ENCODE measurements around the gene GLT1D1.
A peak's percentile ranks its signal among the peaks of the same experiment; 100 is the strongest.

Gene GLT1D1

GRCh38 chr12:128810182-128811127, 42.8 kb upstream of the GLT1D1 start:
- peaks cover 49% of the 10 kb centered on the region for H4K20me1 ChIP-seq (ENCODE audit: insufficient read depth, low read length)
- no peak overlapping the region for H3K4me3 ChIP-seq (ENCODE audit: low read depth in 1 of 2, low read length in 2 of 2)
- H3K79me2 ChIP-seq (ENCODE audit: insufficient read depth, low read length) = peaks cover 58% of the 10 kb centered on the region
- H2AFZ ChIP-seq (ENCODE audit: low read depth, low read length) = no peak overlapping the region
- no peaks in the 10 kb centered on the region for H3K27me3 ChIP-seq (ENCODE audit: insufficient read depth, low read length, poor library complexity)
- ATAC-seq (ENCODE audit: insufficient read depth, low read depth) = peak; percentile 49; the same call in 1 of the 3 replicates
- H3K27ac ChIP-seq (ENCODE audit: low read length) = no peak overlapping the region
- no peak for DNase-seq
- peaks cover 59% of the 10 kb centered on the region for H3K36me3 ChIP-seq (ENCODE audit: insufficient read depth, low read length)
- peaks cover 10% of the 10 kb centered on the region for H3K4me1 ChIP-seq (ENCODE audit: insufficient read depth, low read length)
- TF ChIP-seq CTCF (IDR thresholded peaks at IDR 0.05; ENCODE audit: borderline replicate concordance, extremely low read depth, low read length, poor library complexity, severe bottlenecking) (no peak), EZH2 (IDR thresholded peaks at IDR 0.05; ENCODE audit: borderline replicate concordance, low read depth, low read length, severe bottlenecking) (no peak)
- no peak overlapping the region for H3K4me2 ChIP-seq (ENCODE audit: insufficient read depth, low read length)
- no peaks in the 10 kb centered on the region for H3K9me3 ChIP-seq (ENCODE audit: insufficient read depth, low read length, severe bottlenecking)
- H3K9ac ChIP-seq (ENCODE audit: low read depth, low read length) = no peak overlapping the region

- Histone ChIP-seq H4K20me1 (ENCODE audit: insufficient read depth, low read length) (peaks cover 61% of the 10 kb centered on the region), H3K79me2 (ENCODE audit: insufficient read depth, low read length) (peaks cover 71% of the 10 kb centered on the region), H3K4me3 (ENCODE audit: low read depth in 1 of 2, low read length in 2 of 2) (no peak overlapping the region), H3K9ac (ENCODE audit: low read depth, low read length) (no peak overlapping the region), H3K27me3 (ENCODE audit: insufficient read depth, low read length, poor library complexity) (no peaks in the 10 kb centered on the region), H3K9me3 (ENCODE audit: insufficient read depth, low read length, severe bottlenecking) (no peaks in the 10 kb centered on the region), H2AFZ (ENCODE audit: low read depth, low read length) (no peak overlapping the region), H3K27ac (ENCODE audit: low read length) (no peak overlapping the region), H3K4me2 (ENCODE audit: insufficient read depth, low read length) (no peak overlapping the region), H3K36me3 (ENCODE audit: insufficient read depth, low read length) (peaks cover 54% of the 10 kb centered on the region), H3K4me1 (ENCODE audit: insufficient read depth, low read length) (peaks cover 10% of the 10 kb centered on the region)
- ATAC-seq (ENCODE audit: insufficient read depth, low read depth) (no peak), DNase-seq (no peak)
- no peak for TF ChIP-seq EZH2 (IDR thresholded peaks at IDR 0.05; ENCODE audit: borderline replicate concordance, low read depth, low read length, severe bottlenecking)
- TF ChIP-seq CTCF (IDR thresholded peaks at IDR 0.05; ENCODE audit: borderline replicate concordance, extremely low read depth, low read length, poor library complexity, severe bottlenecking) = no peak
Measured at GRCh38 chr12:128811806-128812205, 41.5 kb upstream of the GLT1D1 start.

GRCh38 chr12:128813392-128813791, 39.9 kb upstream of the GLT1D1 start:
- H3K9me3 ChIP-seq (ENCODE audit: insufficient read depth, low read length, severe bottlenecking) = no peaks in the 10 kb centered on the region
- no peaks in the 10 kb centered on the region for H3K27me3 ChIP-seq (ENCODE audit: insufficient read depth, low read length, poor library complexity)
- H3K79me2 ChIP-seq (ENCODE audit: insufficient read depth, low read length) = peaks cover 87% of the 10 kb centered on the region
- no peak overlapping the region for H3K4me3 ChIP-seq (ENCODE audit: low read depth in 1 of 2, low read length in 2 of 2)
- H4K20me1 ChIP-seq (ENCODE audit: insufficient read depth, low read length) = peaks cover 75% of the 10 kb centered on the region
- DNase-seq = no peak
- TF ChIP-seq EZH2 (IDR thresholded peaks at IDR 0.05; ENCODE audit: borderline replicate concordance, low read depth, low read length, severe bottlenecking) = no peak
- TF ChIP-seq CTCF (IDR thresholded peaks at IDR 0.05; ENCODE audit: borderline replicate concordance, extremely low read depth, low read length, poor library complexity, severe bottlenecking) = no peak
- H3K4me1 ChIP-seq (ENCODE audit: insufficient read depth, low read length) = peaks cover 15% of the 10 kb centered on the region
- no peak overlapping the region for H3K27ac ChIP-seq (ENCODE audit: low read length)
- H2AFZ ChIP-seq (ENCODE audit: low read depth, low read length) = no peak overlapping the region
- ATAC-seq (ENCODE audit: insufficient read depth, low read depth) = no peak
- no peak overlapping the region for H3K9ac ChIP-seq (ENCODE audit: low read depth, low read length)
- H3K36me3 ChIP-seq (ENCODE audit: insufficient read depth, low read length) = peaks cover 44% of the 10 kb centered on the region
- no peak overlapping the region for H3K4me2 ChIP-seq (ENCODE audit: insufficient read depth, low read length)

Data from DND-41 (cell line).